ENCODE measurements around the gene ODAD2. TPM values are rescaled to one million over a fixed set of nuclear protein-coding genes. Genes with fewer than 3 reads are reported as not detected.

The ODAD2 gene
- total RNA-seq, 1 experiment from 2014 or later, result not detected

- ATAC-seq (no peak), DNase-seq (ENCODE audit: low read depth, low spot score) (no peak)
- Histone ChIP-seq H3K4me1 (ENCODE audit: control insufficient read depth, insufficient read depth, low read length) (no peaks in the 10 kb centered on the region), H3K27me3 (ENCODE audit: control insufficient read depth, insufficient read depth, low read length) (no peaks in the 10 kb centered on the region), H3K9me3 (ENCODE audit: control insufficient read depth, insufficient read depth, low read depth, low read length) (no peaks in the 10 kb centered on the region), H3K36me3 (ENCODE audit: control insufficient read depth, insufficient read depth, low read length) (no peaks in the 10 kb centered on the region), H3K4me3 (ENCODE audit: low read depth in 2 of 2, low read length in 2 of 2) (peak overlapping the region in 1 of 2 experiments; percentile 20; a peak in 1 of 4 replicates), H3K27ac (ENCODE audit: low read length) (no peak overlapping the region)
- ChIA-PET CTCF (no interaction called here), POLR2A (no interaction called here)
- in situ Hi-C loops (cut with HindIII; ENCODE audit: low pct_unique_long_range_greater_than_20kb, low sequenced_read_pairs), result no loop called here
- intact Hi-C loops (cut with micrococcal nuclease; ENCODE audit: unreplicated experiment), result no loop called here
- TF ChIP-seq REST (IDR thresholded peaks at IDR 0.05; ENCODE audit: insufficient read depth in 1 of 2, low read depth in 2 of 2, low read length in 1 of 2) (no peak), SIN3A (IDR thresholded peaks at IDR 0.05; ENCODE audit: borderline replicate concordance, insufficient read depth, low read depth, low read length) (no peak), POLR2AphosphoS5 (IDR thresholded peaks at IDR 0.05; ENCODE audit: low read depth, low read length) (no peak)
- BruUV-seq (replicated peaks), result no TSS peak
These were observed 513 bp downstream of the ODAD2 start for GRCh38 chr10:27998178-27998953.

- POLR2A ChIA-PET, result no interaction called here
- in situ Hi-C loops (cut with HindIII; ENCODE audit: low pct_unique_long_range_greater_than_20kb, low sequenced_read_pairs), result no loop called here
- H3K9me3 ChIP-seq (ENCODE audit: control insufficient read depth, insufficient read depth, low read depth, low read length), result no peaks in the 10 kb centered on the region
- H3K4me3 ChIP-seq (ENCODE audit: low read depth in 2 of 2, low read length in 2 of 2), result peak overlapping the region in 1 of 2 experiments; percentile 20; a peak in 1 of 4 replicates
- BruUV-seq (replicated peaks), result no TSS peak
- no peaks in the 10 kb centered on the region for H3K27me3 ChIP-seq (ENCODE audit: control insufficient read depth, insufficient read depth, low read length)
- DNase-seq (ENCODE audit: low read depth, low spot score) (no peak), ATAC-seq (no peak)
- CTCF ChIA-PET, result no interaction called here
- no peaks in the 10 kb centered on the region for H3K36me3 ChIP-seq (ENCODE audit: control insufficient read depth, insufficient read depth, low read length)
- no peak overlapping the region for H3K27ac ChIP-seq (ENCODE audit: low read length)
- no peak for TF ChIP-seq TCF7L2 (IDR thresholded peaks at IDR 0.05; ENCODE audit: low read depth, low read length)
- TF ChIP-seq POLR2AphosphoS5 (IDR thresholded peaks at IDR 0.05; ENCODE audit: low read depth, low read length), result no peak
- no peak for TF ChIP-seq SIN3A (IDR thresholded peaks at IDR 0.05; ENCODE audit: borderline replicate concordance, insufficient read depth, low read depth, low read length)
- TF ChIP-seq CTCF (IDR thresholded peaks at IDR 0.05), result no peak
- no peak for TF ChIP-seq REST (IDR thresholded peaks at IDR 0.05; ENCODE audit: insufficient read depth in 1 of 2, low read depth in 2 of 2, low read length in 1 of 2)
- intact Hi-C loops (cut with micrococcal nuclease; ENCODE audit: unreplicated experiment), result no loop called here
- no peaks in the 10 kb centered on the region for H3K4me1 ChIP-seq (ENCODE audit: control insufficient read depth, insufficient read depth, low read length)
These were observed 1.1 kb downstream of the ODAD2 start for GRCh38 chr10:27997865-27998177.
